HG02678 (cell line): ENCODE data around the gene C13orf42.

Experiments used
- ATAC-seq: cut with Tn5 transposase; IDR thresholded peaks from one replicate; pipeline ENCODE4 v1.9.1; 2021; ENCODE audit warnings: mild to moderate bottlenecking, moderate library complexity; ENCODE audit not compliant: unreplicated experiment

The C13orf42 gene

GRCh38 chr13:51035978-51036377 lies 75.1 kb downstream of the C13orf42 start:
- no peak for ATAC-seq

GRCh38 chr13:51035469-51035868 lies 75.6 kb downstream of the C13orf42 start:
- ATAC-seq, result no peak

- no peak for ATAC-seq
These were observed 76.2 kb downstream of the C13orf42 start for GRCh38 chr13:51034906-51035305.

GRCh38 chr13:51033421-51034185 lies 77.5 kb downstream of the C13orf42 start:
- no peak for ATAC-seq

- no peak for ATAC-seq
These were observed 78.2 kb downstream of the C13orf42 start for GRCh38 chr13:51032831-51033230.
